AG10803 (cell line): ENCODE measurements around the gene HIVEP2.

Experiments used
- DNase-seq: peaks from one replicate; pipeline ENCODE4 v3.0.0; 2010; ENCODE audit warnings: low read depth
- H3K4me3 ChIP-seq: 2 replicates; pipeline ENCODE4 v1.5.1; 2011; ENCODE audit warnings: mild to moderate bottlenecking, low read length, control low read depth
- TF ChIP-seq, protein P1 (sequence below): conservative IDR thresholded peaks from 2 replicates; pipeline ENCODE4 v1.5.1; 2011; ENCODE audit warnings: mild to moderate bottlenecking, low read length, control low read depth, inconsistent platforms

Gene HIVEP2

DNA sequence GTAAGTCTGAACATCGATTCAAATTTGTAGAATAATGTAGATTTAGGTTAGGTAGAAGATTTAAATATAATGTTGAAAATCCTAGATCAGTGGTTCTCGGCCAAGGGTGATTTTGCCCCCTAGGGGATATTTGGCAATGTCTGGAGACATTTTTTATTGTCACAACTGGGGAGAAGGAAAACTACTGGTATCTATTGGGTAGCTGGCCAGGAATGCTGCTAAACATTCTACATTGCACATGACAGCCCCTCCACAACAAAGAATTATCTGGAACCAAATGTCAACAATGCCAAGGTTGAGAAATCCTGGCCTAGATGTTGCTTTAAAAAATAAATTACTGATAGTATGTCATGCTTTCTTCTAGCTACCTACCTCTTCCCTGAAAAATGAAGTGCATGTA is 76.1 kb downstream of the HIVEP2 start:
- no peak overlapping the region for H3K4me3 ChIP-seq
- TF ChIP-seq, protein P1, sequence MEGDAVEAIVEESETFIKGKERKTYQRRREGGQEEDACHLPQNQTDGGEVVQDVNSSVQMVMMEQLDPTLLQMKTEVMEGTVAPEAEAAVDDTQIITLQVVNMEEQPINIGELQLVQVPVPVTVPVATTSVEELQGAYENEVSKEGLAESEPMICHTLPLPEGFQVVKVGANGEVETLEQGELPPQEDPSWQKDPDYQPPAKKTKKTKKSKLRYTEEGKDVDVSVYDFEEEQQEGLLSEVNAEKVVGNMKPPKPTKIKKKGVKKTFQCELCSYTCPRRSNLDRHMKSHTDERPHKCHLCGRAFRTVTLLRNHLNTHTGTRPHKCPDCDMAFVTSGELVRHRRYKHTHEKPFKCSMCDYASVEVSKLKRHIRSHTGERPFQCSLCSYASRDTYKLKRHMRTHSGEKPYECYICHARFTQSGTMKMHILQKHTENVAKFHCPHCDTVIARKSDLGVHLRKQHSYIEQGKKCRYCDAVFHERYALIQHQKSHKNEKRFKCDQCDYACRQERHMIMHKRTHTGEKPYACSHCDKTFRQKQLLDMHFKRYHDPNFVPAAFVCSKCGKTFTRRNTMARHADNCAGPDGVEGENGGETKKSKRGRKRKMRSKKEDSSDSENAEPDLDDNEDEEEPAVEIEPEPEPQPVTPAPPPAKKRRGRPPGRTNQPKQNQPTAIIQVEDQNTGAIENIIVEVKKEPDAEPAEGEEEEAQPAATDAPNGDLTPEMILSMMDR: no peak
- no peak for DNase-seq

DNA sequence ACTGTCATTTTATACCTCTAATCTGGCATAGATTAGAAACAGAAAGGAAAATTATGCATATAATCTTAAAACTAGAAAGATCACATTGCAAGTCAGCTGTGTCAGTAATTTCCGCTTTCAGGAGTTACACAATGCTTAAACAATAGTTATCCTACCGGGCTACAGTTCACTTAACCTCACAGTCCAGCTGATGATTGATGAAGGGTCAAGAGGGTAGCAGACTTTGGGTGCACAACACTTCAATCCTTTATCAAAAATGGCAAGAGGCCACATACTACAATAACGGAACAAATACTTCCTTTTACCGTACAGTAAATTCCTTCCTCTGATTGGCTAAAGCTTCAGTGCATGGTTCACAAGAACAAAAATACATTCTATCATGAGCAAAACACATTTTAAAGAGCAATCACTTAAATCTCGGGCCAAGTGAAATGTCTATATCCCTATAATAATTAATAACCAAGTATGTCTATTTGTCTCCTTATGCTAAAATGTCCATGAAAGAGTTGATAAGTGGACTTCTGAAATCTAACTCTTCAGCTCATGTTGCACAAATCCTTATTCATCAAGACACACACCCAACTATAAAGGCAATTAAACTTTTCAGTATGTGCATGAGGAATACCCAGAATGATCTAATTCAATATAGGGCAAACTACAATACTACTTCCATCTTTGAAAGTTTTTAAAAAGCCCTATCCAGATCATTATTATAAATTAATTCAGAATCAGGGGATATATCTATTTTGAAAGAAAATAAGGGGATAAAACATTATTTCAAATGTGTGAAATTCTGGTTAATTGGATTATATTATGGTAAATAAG is 76.8 kb downstream of the HIVEP2 start:
- no peak for DNase-seq
- TF ChIP-seq, protein P1: no peak
- no peak overlapping the region for H3K4me3 ChIP-seq

DNA sequence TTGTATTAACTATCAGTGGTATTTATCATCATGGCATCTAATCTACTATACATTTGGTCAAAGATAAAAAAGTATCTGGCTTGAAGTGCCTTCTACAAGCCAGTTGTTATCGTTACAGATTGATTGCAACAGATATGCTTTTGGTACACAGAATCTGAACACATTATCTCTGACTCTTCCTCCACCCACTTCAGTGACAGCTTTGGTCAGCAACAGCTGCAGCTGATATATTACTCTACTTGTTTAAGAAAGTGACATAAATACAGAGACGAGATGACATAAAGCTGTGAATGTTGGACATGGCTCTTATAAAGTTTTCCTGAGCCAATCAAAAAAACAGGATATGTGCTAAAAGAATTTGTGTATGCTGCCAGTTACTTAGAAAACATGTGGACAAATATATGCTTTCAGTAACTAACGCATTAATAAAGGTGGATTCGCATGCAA is 77.6 kb downstream of the HIVEP2 start:
- TF ChIP-seq, protein P1: no peak
- DNase-seq: no peak
- no peak overlapping the region for H3K4me3 ChIP-seq

DNA sequence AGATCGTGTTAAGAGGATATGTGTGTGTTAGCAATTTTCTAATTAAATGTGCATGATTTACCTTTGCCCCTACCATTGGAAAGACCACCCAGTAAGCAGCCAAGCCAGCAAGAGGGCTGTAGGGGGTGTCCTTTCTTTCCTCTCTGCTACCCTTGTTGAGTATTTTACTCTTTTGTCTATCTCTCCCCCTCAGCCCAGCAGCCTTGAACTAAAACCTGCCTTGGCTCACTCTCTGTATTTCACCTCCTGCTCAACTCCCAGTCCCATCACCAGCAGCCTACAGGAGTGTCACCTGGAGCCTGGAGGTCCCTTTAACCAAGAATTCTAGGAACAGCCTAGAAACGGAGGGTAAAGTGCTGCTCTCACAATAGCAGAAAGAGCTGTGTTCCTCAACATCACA is 81.0 kb downstream of the HIVEP2 start:
- no peak overlapping the region for H3K4me3 ChIP-seq
- TF ChIP-seq, protein P1: no peak
- DNase-seq: no peak

DNA sequence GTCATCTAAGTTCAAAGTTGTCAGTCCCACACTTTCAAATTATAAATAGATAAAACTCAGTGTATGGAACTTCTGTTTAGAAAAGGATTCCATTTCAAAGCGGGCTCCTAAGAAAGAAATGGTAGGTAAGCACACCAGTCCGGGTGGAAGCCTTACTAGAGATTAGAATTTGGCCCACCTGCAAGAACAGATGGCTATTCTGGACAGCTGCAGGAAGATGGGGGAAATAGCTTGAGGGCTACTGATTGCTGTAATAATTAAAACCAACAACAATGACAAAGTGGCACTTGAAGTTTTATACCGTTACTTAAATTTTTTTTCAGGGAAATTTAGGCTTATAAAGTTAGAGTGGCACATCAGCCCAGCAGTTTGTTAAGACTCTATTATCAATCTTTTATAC is 83.3 kb downstream of the HIVEP2 start:
- no peak for DNase-seq
- TF ChIP-seq, protein P1: no peak
- no peak overlapping the region for H3K4me3 ChIP-seq

DNA sequence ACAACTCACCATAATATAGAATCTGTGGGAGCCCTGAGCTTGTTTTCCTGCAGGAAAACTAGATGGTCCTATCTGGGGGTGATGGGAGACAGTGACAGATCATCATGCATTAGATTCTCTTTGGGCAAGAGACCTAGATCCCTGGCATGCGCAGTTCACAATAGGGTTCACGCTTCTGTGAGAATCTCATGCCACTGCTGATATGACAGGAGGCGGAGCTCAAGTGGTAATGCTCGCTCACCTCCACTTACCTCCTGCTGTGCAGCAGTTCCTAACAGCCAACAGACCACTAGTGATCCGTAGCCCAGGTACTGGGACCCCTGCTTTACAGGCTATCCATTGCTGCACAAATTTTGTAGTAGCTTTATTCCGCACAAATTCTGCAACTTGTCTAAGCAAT is 84.5 kb downstream of the HIVEP2 start:
- TF ChIP-seq, protein P1: no peak
- DNase-seq: no peak
- no peak overlapping the region for H3K4me3 ChIP-seq

DNA sequence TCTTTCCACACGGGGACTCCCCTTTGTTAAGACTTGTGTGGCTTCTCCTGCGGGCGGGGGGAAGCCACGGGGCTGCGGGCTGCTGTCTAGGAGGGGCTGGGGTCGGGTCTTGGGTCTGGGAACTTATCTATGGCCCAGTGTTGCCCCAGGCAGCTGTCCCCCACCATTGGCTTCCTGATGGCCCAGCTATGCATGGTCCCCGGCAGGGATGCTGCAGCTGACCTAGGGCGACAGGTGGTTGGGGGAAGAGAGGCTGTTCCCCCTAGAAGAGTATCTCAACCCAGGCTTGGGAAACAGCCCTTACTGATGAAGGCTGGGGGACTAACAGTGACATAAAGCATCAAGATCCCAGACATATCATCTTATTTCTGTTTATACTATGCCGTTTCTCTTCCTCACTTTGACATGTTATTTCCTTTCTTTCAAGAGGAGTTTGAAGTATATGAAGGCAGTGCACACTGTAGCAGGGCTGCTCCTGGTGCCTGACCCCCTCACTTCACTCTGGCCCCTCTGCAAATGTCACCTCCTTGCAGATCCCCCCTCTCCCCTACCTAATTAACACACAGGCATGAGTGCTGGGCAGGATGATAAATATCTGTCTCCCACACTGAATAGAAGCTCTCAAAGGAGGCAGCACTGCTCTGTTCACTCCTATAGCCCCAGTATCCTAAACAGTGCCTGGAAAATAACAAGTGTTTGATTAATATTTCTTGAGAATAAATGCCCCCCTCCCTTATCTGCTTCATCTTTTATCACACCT is 87.0 kb downstream of the HIVEP2 start:
- H3K4me3 ChIP-seq: no peak overlapping the region
- TF ChIP-seq, protein P1: no peak
- no peak for DNase-seq
